ENCODE results near the gene GPR153.
"Not testable (repeated sequence)": the region's sequence is repeated elsewhere in the genome, so short reads cannot be mapped to it uniquely, and the experiment has no call there.

- TF ChIP-seq, protein P1, sequence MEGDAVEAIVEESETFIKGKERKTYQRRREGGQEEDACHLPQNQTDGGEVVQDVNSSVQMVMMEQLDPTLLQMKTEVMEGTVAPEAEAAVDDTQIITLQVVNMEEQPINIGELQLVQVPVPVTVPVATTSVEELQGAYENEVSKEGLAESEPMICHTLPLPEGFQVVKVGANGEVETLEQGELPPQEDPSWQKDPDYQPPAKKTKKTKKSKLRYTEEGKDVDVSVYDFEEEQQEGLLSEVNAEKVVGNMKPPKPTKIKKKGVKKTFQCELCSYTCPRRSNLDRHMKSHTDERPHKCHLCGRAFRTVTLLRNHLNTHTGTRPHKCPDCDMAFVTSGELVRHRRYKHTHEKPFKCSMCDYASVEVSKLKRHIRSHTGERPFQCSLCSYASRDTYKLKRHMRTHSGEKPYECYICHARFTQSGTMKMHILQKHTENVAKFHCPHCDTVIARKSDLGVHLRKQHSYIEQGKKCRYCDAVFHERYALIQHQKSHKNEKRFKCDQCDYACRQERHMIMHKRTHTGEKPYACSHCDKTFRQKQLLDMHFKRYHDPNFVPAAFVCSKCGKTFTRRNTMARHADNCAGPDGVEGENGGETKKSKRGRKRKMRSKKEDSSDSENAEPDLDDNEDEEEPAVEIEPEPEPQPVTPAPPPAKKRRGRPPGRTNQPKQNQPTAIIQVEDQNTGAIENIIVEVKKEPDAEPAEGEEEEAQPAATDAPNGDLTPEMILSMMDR (IDR thresholded peaks at IDR 0.05), result not testable (repeated sequence)
- TF ChIP-seq POLR2A (IDR thresholded peaks at IDR 0.05), result not testable (repeated sequence)
These were observed 41.3 kb downstream of the GPR153 start for GRCh38 chr1:6219641-6220040.

Data from Peyer's patch (tissue), 4 donors.